HFF-Myc (cell line): Measurements from ENCODE around the gene PDE6B.

ENCODE experiments used
- DNase-seq: peaks from one replicate; pipeline ENCODE4 v3.0.0-alpha.2; 2011; ENCODE audit warnings: low read depth; ENCODE audit errors: extremely low read depth
- H3K4me3 ChIP-seq: replicated peaks from 2 replicates; pipeline ENCODE4 v1.5.1; 2011; ENCODE audit warnings: low read depth, mild to moderate bottlenecking, control low read depth, low read length
- TF ChIP-seq, protein P1 (sequence below): IDR thresholded peaks from 2 replicates; pipeline ENCODE4 v1.5.1; 2012; ENCODE audit warnings: mild to moderate bottlenecking, low read depth, low read length, control low read depth; ENCODE audit errors: missing control alignments

PDE6B gene

DNA sequence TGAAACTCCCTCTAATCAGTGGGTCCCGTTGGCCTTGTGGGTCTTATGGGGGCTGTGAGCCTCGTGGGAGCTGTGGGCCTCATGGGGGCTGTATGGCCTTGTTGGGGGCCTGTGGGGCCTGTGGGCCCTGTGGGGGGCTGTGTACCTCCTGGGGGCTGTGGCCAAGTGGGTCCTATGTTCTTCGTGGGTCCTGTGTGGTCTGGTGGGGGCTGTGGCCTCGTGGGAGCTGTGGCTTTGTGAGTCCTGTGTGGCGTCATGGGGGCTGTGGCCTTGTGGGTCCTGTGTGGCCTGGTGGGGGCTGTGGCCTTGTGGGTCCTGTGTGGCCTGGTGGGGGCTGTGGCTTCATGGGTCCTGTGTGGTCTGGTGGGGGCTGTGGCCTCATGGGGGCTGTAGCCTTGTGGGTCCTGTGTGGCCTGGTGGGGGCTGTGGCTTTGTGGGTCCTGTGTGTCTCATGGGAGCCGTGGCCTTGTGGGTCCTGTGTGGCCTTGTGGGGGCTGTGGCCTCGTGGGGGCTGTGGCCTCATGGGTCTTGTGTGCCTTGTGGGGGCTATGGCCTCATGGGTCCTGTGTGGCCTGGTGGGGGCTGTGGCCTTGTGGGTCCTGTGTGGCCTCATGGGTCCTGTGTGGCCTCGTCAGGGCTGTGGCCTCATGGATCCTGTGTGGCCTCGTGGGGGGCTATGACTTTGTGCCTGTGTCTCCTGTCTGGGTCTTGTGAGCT, 87.7 kb downstream of the PDE6B start:
- no peak overlapping the region for H3K4me3 ChIP-seq
- TF ChIP-seq, protein P1, sequence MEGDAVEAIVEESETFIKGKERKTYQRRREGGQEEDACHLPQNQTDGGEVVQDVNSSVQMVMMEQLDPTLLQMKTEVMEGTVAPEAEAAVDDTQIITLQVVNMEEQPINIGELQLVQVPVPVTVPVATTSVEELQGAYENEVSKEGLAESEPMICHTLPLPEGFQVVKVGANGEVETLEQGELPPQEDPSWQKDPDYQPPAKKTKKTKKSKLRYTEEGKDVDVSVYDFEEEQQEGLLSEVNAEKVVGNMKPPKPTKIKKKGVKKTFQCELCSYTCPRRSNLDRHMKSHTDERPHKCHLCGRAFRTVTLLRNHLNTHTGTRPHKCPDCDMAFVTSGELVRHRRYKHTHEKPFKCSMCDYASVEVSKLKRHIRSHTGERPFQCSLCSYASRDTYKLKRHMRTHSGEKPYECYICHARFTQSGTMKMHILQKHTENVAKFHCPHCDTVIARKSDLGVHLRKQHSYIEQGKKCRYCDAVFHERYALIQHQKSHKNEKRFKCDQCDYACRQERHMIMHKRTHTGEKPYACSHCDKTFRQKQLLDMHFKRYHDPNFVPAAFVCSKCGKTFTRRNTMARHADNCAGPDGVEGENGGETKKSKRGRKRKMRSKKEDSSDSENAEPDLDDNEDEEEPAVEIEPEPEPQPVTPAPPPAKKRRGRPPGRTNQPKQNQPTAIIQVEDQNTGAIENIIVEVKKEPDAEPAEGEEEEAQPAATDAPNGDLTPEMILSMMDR: no peak
- DNase-seq: no peak

DNA sequence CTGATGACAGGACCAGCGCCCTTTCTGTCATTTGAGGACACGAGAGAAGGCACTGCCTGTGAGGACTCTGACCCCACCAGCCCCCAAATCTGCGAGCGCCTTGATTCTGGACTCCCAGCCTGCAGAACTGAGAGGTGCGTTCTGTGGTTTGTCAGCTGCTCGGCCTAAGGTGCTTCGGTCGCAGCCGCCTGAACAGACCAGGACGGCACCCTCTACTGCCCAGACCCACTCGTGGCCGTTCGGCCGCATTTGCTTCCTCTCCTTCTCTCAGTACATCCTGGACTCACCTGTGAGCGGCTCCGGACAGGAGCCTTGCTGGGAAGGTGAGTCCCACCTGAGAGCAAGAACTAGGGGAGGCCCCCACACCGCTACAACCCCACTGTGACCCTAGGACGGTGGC, 88.7 kb downstream of the PDE6B start:
- TF ChIP-seq, protein P1: no peak
- DNase-seq: no peak

DNA sequence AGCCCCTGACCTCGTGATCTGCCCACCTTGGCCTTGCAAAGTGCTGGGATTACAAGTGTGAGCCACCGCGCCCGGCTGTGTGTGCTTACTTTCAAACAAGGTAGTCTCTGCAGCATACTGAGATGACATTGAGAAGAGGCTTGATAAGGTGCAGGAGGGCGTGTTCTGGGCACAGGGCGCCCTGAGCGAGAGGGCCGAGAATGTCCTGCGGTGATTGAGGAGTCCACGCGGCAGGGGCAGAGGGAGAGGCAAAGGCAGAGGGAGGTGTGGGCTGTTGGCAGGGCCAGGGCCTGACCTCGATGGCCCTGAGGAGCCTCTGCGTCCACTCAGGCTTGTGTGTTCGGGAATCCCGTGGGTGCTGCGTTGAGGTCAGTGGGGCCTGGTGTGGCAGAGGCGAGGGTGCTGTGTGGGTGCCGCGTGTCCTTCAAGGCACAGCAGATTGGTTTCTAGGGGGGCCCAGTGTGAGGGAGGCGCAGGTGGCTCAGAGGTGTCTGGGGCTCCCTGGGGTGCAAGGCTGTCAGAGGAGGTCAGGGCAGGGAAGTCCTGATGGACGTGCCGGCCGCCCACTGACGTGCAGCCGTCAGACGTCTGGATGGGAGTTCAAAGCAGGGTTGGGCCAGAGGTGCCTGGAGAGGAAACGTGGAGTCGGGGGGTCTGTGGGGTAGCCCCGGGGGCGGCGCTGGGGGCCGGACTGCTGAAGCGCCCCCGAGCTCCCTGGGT, 92.4 kb downstream of the PDE6B start:
- DNase-seq: no peak
- TF ChIP-seq, protein P1: no peak
- H3K4me3 ChIP-seq: no peak overlapping the region

More for the DNA sequence above, 88.7 kb downstream of the PDE6B start:
- H3K4me3 ChIP-seq: no peak overlapping the region

DNA sequence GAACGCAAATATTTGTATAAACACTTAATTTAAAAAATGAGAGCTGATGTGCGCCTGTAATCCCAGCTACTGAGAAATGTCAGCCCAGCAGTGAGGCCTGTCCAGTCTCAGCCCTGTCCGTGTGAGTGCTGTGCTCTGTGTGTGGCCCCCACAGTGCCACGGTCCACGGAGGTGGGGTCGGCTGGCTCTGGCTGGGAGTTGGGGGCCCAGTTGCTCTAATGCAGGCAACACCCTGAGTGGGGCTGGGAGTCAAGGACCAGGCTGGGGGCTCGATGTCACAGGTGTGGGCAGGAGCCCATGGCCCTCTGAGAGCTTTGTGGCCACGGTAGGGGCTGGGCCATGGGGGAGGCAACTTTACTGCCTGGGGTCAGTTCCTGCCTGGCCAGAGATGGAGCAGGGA, 93.1 kb downstream of the PDE6B start:
- no peak overlapping the region for H3K4me3 ChIP-seq
- DNase-seq: no peak
- TF ChIP-seq, protein P1: no peak
